Skeletal muscle tissue (tissue), 4 donors: ENCODE data around the gene STPG1. TPM values are rescaled to one million over a fixed set of nuclear protein-coding genes. Genes with fewer than 3 reads are reported as not detected.

ENCODE experiments used
- H3K27ac ChIP-seq: one replicate; pipeline ENCODE4 v1.7.0; 2013; ENCODE audit warnings: mild to moderate bottlenecking, low read depth, low read length, inconsistent platforms
- H3K27me3 ChIP-seq, 3 donors: one replicate each; pipeline ENCODE4 v1.7.0; 2013; ENCODE audit warnings: low read length in 3 of 3; ENCODE audit not compliant: control insufficient read depth in 3 of 3, insufficient read depth in 3 of 3
- H3K36me3 ChIP-seq, 3 donors: one replicate each; pipeline ENCODE4 v1.7.0; 2013; ENCODE audit warnings: low read length in 3 of 3; ENCODE audit not compliant: control insufficient read depth in 3 of 3, insufficient read depth in 3 of 3
- H3K4me1 ChIP-seq, 3 donors: one replicate each; pipeline ENCODE4 v1.7.0; 2013; ENCODE audit warnings: low read length in 3 of 3, mild to moderate bottlenecking in 3 of 3; ENCODE audit not compliant: control insufficient read depth in 3 of 3, insufficient read depth in 3 of 3
- H3K4me3 ChIP-seq, 3 donors: one replicate each; pipeline ENCODE4 v1.7.0; 2013; ENCODE audit warnings: low read length in 3 of 3
- H3K9ac ChIP-seq, 3 donors: one replicate each; pipeline ENCODE4 v1.7.0; 2013; ENCODE audit warnings: low read length in 3 of 3, mild to moderate bottlenecking in 3 of 3, moderate library complexity in 2 of 3, low read depth in 1 of 3
- H3K9me3 ChIP-seq, 3 donors: one replicate each; pipeline ENCODE4 v1.7.0; 2013; ENCODE audit warnings: low read length in 3 of 3; ENCODE audit not compliant: control insufficient read depth in 3 of 3
- total RNA-seq: library from RNA; depleted of rRNA; stranded (reverse); fragments of >200 nt; gene quantifications from one replicate; pipeline ENCODE4 v1.2.3, GENCODE V29; 2014
- donor health status: Osteomylitis.

STPG1 gene
- total RNA-seq, 1 donor from 2014 or later, result 0.52 TPM

- Histone ChIP-seq H3K27ac (no peak overlapping the region), H3K27me3 (peaks cover 0 to 8% (median 3%) of the 10 kb centered on the region in 3 donors), H3K4me3 (no peak overlapping the region), H3K4me1 (peaks cover 0 to 2% (median 0%) of the 10 kb centered on the region in 3 donors), H3K36me3 (no peaks in the 10 kb centered on the region), H3K9ac (no peak overlapping the region), H3K9me3 (no peaks in the 10 kb centered on the region)
These were observed 75.1 kb downstream of the STPG1 start for GRCh38 chr1:24338447-24338846.

- no peaks in the 10 kb centered on the region for H3K36me3 ChIP-seq
- no peak overlapping the region for H3K27ac ChIP-seq
- H3K9ac ChIP-seq, result no peak overlapping the region
- peaks cover 0 to under 1% (median 0%) of the 10 kb centered on the region in 3 donors for H3K27me3 ChIP-seq
- H3K4me1 ChIP-seq, result peaks cover 0 to 2% (median 0%) of the 10 kb centered on the region in 3 donors
- H3K9me3 ChIP-seq, result no peaks in the 10 kb centered on the region
- H3K4me3 ChIP-seq, result no peak overlapping the region
These were observed 76.1 kb downstream of the STPG1 start for GRCh38 chr1:24337455-24337854.

- no peak overlapping the region for H3K27ac ChIP-seq
- no peak overlapping the region for H3K9ac ChIP-seq
- H3K4me3 ChIP-seq, result no peak overlapping the region
- H3K9me3 ChIP-seq, result no peaks in the 10 kb centered on the region
- peaks cover 0 to 2% (median 0%) of the 10 kb centered on the region in 3 donors for H3K4me1 ChIP-seq
- H3K27me3 ChIP-seq, result no peaks in the 10 kb centered on the region
- H3K36me3 ChIP-seq, result no peaks in the 10 kb centered on the region
These were observed 77.5 kb downstream of the STPG1 start for GRCh38 chr1:24336075-24336474.

- no peak overlapping the region for H3K27ac ChIP-seq
- H3K9ac ChIP-seq, result no peak overlapping the region
- H3K36me3 ChIP-seq, result no peaks in the 10 kb centered on the region
These were observed 81.5 kb downstream of the STPG1 start for GRCh38 chr1:24331961-24332673.

GRCh38 chr1:24329797-24330543 is 83.6 kb downstream of the STPG1 start:
- H3K4me3 ChIP-seq, result no peak overlapping the region
- H3K36me3 ChIP-seq, result no peaks in the 10 kb centered on the region
- no peaks in the 10 kb centered on the region for H3K9me3 ChIP-seq
- H3K4me1 ChIP-seq, result no peaks in the 10 kb centered on the region
- H3K27me3 ChIP-seq, result peaks cover 0 to 3% (median 0%) of the 10 kb centered on the region in 3 donors
- no peak overlapping the region for H3K9ac ChIP-seq
- no peak overlapping the region for H3K27ac ChIP-seq

More at GRCh38 chr1:24331961-24332673, 81.5 kb downstream of the STPG1 start:
- Histone ChIP-seq H3K9me3 (no peaks in the 10 kb centered on the region), H3K4me3 (no peak overlapping the region), H3K4me1 (peaks cover 0 to 2% (median 0%) of the 10 kb centered on the region in 3 donors), H3K27me3 (peaks cover 0 to 3% (median 0%) of the 10 kb centered on the region in 3 donors)

- no peak overlapping the region for H3K9ac ChIP-seq
These were observed 84.3 kb downstream of the STPG1 start for GRCh38 chr1:24329331-24329730.

GRCh38 chr1:24327891-24328290 is 85.7 kb downstream of the STPG1 start:
- peaks cover 0 to 3% (median 0%) of the 10 kb centered on the region in 3 donors for H3K4me1 ChIP-seq
- peaks cover 0 to 3% (median 0%) of the 10 kb centered on the region in 3 donors for H3K27me3 ChIP-seq
- no peak overlapping the region for H3K4me3 ChIP-seq
- no peak overlapping the region for H3K27ac ChIP-seq
- no peak overlapping the region for H3K9ac ChIP-seq
- no peaks in the 10 kb centered on the region for H3K36me3 ChIP-seq
- no peaks in the 10 kb centered on the region for H3K9me3 ChIP-seq

More at GRCh38 chr1:24329331-24329730, 84.3 kb downstream of the STPG1 start:
- Histone ChIP-seq H3K27ac (no peak overlapping the region), H3K27me3 (peaks cover 0 to 3% (median 0%) of the 10 kb centered on the region in 3 donors), H3K4me1 (no peaks in the 10 kb centered on the region), H3K9me3 (no peaks in the 10 kb centered on the region), H3K36me3 (no peaks in the 10 kb centered on the region), H3K4me3 (no peak overlapping the region)

- Histone ChIP-seq H3K27me3 (peaks cover 0 to 3% (median 0%) of the 10 kb centered on the region in 3 donors), H3K9me3 (no peaks in the 10 kb centered on the region), H3K36me3 (no peaks in the 10 kb centered on the region), H3K27ac (no peak overlapping the region), H3K9ac (no peak overlapping the region), H3K4me1 (peaks cover 0 to 7% (median 0%) of the 10 kb centered on the region in 3 donors), H3K4me3 (no peak overlapping the region)
These were observed 86.1 kb downstream of the STPG1 start for GRCh38 chr1:24327486-24327885.

GRCh38 chr1:24325587-24326449 is 87.8 kb downstream of the STPG1 start:
- Histone ChIP-seq H3K27ac (no peak overlapping the region), H3K36me3 (no peaks in the 10 kb centered on the region), H3K4me3 (no peak overlapping the region), H3K9ac (no peak overlapping the region), H3K4me1 (peaks cover 4 to 22% (median 10%) of the 10 kb centered on the region in 3 donors), H3K27me3 (peaks cover 0 to 6% (median 5%) of the 10 kb centered on the region in 3 donors), H3K9me3 (no peaks in the 10 kb centered on the region)
